Stimulated activated CD8-positive, alpha-beta memory T cell treated with anti-CD3 and anti-CD28 coated beads, Interleukin-15, amount 100 ng/mL, for 1 hour (primary cell): Measurements from ENCODE around the gene PLEKHH2.

Source experiments
- DNase-seq: peaks from one replicate; pipeline ENCODE4 v3.0.0-alpha.2; 2020; ENCODE audit warnings: low read depth

Gene PLEKHH2

GRCh38 chr2:43763091-43763490 lies 126.0 kb downstream of the PLEKHH2 start:
- DNase-seq, result no peak

- DNase-seq, result no peak
These were observed 127.1 kb downstream of the PLEKHH2 start for GRCh38 chr2:43764086-43764705.

- DNase-seq, result no peak
These were observed 128.9 kb downstream of the PLEKHH2 start for GRCh38 chr2:43766006-43766405.

GRCh38 chr2:43773876-43774613 lies 137.0 kb downstream of the PLEKHH2 start, which contains the start of gene DYNC2LI1:
TSS of gene DYNC2LI1 (plus strand) at chr2:43774039. CDS start at chr2:43774139, 100 bp downstream.
- peak; percentile 55 for DNase-seq

- DNase-seq, result no peak
These were observed 137.6 kb downstream of the PLEKHH2 start for GRCh38 chr2:43774617-43775016.

- no peak for DNase-seq
These were observed 139.3 kb downstream of the PLEKHH2 start for GRCh38 chr2:43776324-43776723.

- no peak for DNase-seq
These were observed 140.4 kb downstream of the PLEKHH2 start for GRCh38 chr2:43777306-43777926.

- no peak for DNase-seq
These were observed 141.2 kb downstream of the PLEKHH2 start for GRCh38 chr2:43778233-43778632.

- DNase-seq, result no peak
These were observed 150.8 kb downstream of the PLEKHH2 start for GRCh38 chr2:43787895-43788294.

GRCh38 chr2:43788646-43789045 lies 151.6 kb downstream of the PLEKHH2 start:
- no peak for DNase-seq

GRCh38 chr2:43790147-43790546 lies 153.1 kb downstream of the PLEKHH2 start:
- no peak for DNase-seq

GRCh38 chr2:43791035-43791765 lies 154.1 kb downstream of the PLEKHH2 start:
- DNase-seq, result no peak

GRCh38 chr2:43792653-43793052 lies 155.6 kb downstream of the PLEKHH2 start:
- DNase-seq, result no peak

GRCh38 chr2:43794956-43795355 lies 157.9 kb downstream of the PLEKHH2 start:
- DNase-seq, result no peak

- DNase-seq, result no peak
These were observed 159.1 kb downstream of the PLEKHH2 start for GRCh38 chr2:43796206-43796605.

- DNase-seq, result no peak
These were observed 161.2 kb downstream of the PLEKHH2 start for GRCh38 chr2:43798300-43798699.

- DNase-seq, result no peak
These were observed 163.8 kb downstream of the PLEKHH2 start for GRCh38 chr2:43800894-43801293.

- DNase-seq, result no peak
These were observed 165.1 kb downstream of the PLEKHH2 start for GRCh38 chr2:43802135-43802534.

GRCh38 chr2:43803113-43803512 lies 166.1 kb downstream of the PLEKHH2 start:
- no peak for DNase-seq

- no peak for DNase-seq
These were observed 169.6 kb downstream of the PLEKHH2 start for GRCh38 chr2:43806719-43807031.

- no peak for DNase-seq
These were observed 173.4 kb downstream of the PLEKHH2 start for GRCh38 chr2:43810452-43810851.

- DNase-seq, result no peak
These were observed 173.8 kb downstream of the PLEKHH2 start for GRCh38 chr2:43810888-43811287.

GRCh38 chr2:43812006-43812405 lies 174.9 kb downstream of the PLEKHH2 start:
- DNase-seq, result no peak
